Kidney capillary endothelial cell (primary cell): ENCODE data around the gene STXBP6.
"Not testable (repeated sequence)": the region's sequence is repeated elsewhere in the genome, so short reads cannot be mapped to it uniquely, and the experiment has no call there.

Source experiments
- DNase-seq: peaks from one replicate; pipeline ENCODE4 v3.0.0-alpha.2; 2018; ENCODE audit warnings: low spot score

STXBP6 gene

DNA sequence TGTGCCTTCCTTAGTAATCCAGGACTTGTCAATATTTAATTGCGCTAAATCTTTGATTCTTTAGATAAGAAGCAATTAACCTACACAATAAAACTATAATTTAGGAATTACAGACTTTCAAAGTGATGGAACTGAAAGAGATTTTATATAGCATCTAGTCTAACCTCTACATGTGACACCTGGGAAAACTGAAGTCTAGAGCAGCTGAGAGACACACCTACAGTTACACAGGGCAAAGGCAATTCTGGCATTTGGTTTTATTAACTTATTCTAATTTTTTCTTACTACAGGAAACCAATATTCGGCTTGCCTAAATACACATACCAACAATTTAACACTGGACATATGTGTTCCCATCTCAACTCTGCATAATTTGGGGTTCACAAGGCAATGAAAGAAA lies 196.5 kb downstream of the STXBP6 start:
- no peak for DNase-seq

DNA sequence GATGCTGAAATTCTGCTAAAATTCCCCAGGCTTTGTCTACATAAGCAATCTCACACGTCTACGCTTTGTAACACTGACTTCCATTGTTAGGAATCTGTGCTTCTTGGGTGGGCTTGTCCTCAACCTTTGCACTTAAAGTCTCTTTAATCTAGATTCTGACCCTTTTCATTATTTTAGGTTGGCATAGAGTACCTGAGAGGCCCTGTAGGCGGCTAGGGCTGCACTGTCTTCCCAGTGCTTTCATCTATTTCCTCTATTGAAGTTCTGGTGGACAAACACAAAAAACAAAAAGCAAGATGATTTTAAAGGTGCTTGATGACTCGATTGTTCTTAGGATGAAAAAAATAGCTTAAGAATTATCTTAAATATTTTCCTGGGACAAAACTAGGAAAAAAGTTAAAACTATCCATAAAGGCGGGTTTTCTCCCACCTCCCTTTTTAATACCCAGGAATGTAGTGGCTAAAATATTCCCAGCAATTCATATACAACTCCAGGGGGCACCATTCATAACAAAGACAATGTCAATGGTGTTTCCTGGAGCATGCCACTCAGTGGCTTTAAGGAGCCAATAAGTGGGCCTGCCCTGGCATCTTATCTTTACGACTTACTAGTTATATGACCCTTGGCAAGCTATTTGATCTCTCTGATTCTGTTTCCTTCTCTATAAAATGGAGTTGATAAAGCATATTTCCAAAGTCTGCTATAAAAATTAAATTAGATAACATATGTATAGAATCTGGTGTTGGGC lies 197.5 kb downstream of the STXBP6 start:
- no peak for DNase-seq

DNA sequence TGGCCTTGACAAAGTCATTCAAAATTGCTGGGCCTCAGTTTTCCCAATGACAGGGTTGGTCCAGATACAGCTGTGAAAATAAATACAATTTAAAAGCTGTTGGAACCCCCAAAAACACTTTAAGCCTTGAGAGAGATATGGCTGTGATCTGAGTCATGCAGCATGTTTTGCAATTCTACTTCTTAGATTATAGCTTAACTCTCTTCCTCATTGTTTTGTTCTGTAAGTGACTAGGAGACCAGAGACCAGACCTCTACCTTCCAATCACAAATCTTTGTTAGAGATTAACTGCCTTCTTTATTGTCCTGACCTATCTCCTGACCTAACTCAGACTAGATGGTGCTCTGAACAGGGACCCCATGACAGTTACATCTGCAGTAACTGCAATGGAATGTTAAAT lies 198.1 kb downstream of the STXBP6 start:
- no peak for DNase-seq

DNA sequence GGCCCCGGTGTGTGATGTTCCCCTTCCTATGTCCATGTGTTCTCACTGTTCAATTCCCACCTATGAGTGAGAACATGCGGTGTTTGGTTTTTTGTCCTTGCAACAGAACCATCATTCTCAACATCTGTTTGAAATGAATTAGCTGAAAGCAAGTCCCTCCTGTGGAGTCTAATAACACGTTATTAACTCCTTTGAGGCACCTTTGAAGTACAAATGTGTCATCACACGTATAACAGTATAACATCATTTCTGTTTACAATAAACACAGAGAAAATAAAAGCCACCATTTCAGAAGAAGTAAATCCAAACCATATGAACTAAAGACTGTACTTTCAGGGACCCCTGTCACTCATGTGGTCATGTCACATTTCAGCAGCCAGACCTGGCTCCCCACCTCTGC lies 198.5 kb downstream of the STXBP6 start:
- DNase-seq: no peak

DNA sequence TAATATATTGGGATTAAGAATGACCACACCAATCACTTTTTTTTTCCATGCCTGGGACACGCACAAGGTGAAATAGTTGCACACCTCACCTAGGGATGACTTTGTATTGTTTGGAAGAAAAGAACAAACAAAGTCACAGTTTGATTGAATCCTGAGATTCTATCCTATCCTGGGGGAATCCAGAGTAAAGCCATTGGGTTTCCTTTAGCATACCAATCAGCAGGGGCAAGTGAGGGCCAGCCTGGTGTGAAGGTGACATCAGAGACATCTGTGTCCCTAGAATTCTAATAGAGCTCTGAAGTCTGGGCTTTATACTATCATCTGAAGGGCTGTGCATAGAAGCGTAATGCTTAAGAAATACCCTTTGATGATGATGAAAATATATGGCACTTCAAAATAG lies 199.9 kb downstream of the STXBP6 start:
- DNase-seq: no peak

DNA sequence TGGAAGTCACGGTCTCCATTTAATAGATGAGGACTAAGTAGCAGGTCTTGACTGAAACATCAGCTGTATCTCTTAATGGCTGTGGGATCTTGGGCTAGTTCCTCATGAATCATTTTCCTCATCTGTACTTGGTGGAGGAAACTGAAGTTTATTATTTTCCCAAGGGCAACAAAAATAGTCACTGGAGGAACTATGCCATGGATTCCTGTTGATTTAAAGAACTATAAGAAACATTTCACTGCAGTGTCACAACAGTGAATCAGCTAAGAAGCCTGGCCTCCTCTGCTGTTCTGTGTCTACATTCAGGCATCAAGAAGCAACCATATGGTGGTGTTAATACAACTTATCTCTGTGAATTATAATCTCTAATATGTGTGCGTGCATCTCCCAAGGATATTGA lies 200.5 kb downstream of the STXBP6 start:
- DNase-seq: peak; percentile 2

DNA sequence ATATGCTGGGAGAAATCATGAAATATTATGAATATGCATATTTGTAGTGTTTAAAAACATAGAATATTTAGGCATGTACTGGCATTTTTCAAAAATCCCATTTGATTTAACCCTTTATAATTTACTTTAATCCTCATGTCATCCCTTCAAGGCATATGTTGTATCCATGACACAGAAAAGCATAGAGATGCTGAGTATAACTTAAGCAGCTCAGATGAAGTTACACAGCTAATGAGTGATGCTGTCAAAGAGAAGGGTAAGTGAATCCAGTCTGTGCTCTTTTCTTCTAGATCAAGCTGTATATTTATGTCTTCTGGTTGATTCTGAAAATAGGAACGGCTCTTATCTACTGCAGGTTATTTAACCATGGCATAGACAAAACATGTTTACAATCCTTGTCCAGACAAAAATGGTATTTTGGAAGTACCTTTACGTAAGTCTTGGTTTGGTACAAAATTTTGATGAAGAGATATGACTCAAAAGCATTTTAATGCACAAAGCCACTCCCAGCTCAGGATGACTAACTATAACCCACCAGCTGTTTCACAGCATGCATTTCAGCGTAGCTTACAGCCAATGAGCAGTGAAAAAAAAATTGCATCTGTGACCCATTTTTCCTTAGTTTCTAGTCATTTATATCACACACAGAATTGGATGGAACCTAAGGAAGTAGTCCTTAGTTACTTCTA lies 201.7 kb downstream of the STXBP6 start:
- no peak for DNase-seq

DNA sequence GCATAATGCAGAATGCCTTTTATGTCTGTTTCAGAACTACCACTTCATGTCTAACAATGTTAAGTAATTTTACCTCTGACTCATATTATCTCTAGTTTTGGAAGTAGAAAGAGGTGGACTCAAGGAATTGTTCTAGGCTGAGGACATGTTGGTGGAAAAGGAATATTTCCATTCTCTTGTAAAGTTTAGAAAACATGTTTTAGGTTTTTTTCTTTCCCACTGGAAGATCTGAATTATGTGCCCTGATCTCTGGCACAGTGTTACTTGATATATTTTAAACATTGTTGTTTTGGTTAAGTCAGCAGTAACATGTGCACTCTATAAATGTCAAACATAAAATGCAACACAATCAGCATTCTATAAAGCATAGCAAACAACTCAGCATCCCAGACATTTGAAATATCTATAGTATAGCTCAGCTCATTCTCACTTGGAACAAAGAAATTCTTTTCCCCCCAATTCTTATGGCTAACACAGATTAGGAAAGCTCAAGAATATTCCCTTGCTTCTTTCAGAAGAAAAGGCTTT lies 202.3 kb downstream of the STXBP6 start:
- DNase-seq: no peak

DNA sequence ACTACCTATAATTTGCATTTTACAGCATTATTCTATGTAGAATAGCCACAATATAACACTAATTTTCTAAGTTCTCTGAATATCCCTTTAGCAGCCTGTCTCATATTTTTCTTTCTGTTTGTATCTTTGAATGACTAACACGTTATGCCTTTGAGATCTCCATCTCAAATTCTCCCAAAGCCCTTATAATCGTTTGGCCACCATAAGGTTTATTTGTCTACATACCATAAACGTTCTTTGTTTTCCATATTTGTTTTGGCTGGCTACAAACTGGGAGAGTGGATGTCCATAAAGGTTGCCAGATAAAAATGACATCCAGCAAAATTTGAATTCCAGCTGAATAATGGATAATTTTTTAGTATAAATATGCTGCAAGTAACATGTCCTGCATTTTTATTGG lies 203.7 kb downstream of the STXBP6 start:
- DNase-seq: no peak

DNA sequence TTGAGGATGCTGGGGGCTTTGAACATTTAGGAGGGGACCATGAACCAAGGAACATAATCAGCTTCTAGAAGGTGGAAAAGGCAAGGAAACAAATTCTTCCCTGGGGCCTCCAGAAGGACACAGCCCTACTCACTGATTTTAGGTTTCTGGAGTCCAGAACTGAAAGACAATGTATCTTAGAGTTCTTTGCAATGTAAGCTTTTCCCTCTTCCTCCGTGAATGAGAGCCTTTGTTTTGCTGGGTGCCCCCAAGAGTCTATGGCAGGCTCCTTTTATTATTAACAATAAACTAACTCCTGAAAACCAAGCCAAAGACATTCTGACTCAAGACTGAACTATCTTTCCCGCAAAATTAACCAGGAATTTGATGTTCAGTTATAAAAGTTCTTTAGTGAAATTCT lies 204.1 kb downstream of the STXBP6 start:
- DNase-seq: no peak

DNA sequence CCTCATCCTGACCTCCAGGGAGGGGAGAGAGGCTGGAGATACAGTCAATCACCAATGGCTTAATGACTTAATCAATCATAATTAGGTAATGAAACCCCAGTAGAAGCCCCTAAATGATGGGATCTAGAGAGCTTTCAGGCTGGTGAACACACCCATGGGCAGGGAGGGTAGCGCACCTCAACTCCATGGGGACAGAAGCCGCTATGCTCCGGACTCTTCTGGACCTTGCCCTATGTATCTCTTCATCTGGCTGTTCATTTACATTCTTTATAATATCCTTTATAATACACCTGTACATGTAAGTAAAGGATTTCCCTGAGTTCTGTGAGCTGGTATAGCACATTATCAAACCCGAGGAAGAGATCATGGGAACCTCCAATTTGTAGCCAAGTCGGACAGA lies 205.9 kb downstream of the STXBP6 start:
- no peak for DNase-seq

DNA sequence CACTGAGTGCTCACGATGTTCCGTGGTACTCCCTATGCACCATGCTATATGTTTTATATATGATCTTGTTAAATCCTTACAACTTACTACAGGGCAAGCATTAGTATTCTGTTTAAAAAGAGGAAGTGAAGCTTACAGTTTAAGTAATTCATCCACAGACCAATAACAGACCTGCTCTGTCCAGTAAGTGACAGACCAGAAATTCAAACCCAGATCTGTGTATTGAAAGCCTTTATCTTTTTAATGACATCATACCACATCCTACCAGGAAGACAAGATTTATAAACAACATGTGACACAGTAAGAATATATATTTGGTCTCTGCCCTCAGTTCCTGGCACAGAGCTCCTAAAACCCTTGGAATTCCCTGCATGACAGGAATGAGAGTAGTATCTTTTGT lies 206.5 kb downstream of the STXBP6 start:
- no peak for DNase-seq

DNA sequence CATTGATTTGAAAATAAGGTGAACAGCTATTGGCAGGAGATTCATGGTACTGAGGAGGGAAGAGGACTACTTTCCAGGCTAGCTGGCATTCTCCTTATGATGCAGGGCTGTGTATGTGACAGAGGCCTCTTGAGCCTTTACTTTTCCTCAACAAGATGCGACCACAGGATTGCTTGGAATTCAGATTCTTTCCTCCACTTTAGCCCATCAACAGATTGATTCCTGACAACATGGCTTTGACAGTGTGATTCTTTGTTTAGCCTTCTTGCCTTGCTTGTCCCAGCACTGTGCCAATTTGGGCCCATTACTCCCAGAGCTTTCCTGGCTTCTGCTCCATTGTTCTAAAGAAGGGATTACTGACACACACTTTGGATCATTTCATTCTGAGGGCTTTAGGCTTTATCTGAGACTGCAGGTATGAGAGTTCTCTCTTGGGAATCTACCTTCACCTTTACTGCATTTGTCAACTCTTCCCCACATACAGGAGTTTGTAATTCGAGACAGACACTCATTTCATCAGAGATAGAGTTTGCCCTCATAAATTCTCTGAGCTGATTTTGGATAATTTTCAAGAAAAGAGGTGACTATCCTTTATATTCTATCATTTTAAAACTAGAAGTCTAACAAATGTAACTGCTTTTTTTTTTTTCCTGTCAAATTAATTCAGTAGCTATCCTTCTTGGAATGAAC lies 209.6 kb downstream of the STXBP6 start:
- DNase-seq: no peak

DNA sequence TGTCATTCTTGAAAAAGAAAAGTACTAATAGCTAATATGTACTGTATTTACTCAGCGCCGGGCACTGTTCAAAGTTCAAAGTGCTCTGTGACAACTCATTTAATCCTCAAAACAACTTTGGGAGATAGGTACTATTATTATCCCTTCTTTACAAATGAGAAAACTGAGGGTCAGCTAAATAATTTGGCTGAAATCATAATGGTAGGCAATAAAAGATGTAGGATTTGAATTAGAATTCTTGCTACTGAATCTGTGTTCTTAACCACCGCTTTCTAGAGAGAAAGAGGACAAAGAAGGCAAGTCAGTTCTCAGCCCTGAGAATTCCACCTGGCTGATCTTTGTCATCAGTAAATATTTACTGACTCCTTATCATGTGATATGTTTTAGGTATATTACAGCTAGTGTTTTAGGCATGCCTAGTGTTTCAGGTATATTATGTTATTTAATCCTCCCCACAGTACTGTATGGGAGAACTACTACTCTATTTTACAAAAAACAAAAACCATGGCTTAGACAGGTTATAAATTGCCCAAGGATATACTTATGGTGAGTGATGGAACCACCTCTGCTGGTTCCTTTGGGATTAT lies 210.2 kb downstream of the STXBP6 start:
- DNase-seq: no peak

DNA sequence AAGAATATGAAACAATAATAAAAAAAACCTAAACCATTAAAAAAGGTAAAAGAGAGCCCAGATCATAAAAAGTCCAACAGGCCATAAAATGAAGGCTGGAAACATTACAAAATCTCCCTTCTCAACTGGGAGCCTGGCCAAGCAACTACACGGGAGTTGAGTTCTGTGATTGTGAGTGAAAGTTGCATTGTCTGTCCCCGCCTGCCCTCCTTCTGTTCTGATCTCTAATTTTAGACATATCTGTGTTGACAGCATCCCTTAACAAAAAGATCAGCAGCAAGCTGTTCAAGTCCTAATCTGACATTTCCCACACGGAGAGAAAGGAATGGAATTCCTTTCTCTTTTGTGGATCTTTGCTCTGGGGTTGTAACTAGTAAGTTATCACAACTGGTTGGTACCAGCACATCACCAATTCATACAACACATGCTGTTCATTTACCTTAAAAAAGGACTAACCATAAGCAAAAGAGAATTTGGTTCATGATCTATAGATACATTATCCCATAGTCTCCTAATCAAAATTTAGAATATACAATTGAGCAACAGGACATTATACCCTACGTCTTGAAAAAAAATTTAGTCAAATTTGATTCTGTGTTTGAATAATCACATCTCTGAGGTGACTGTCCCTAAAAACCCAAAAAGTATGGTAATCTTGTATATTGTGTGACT lies 210.9 kb downstream of the STXBP6 start:
- DNase-seq: no peak

DNA sequence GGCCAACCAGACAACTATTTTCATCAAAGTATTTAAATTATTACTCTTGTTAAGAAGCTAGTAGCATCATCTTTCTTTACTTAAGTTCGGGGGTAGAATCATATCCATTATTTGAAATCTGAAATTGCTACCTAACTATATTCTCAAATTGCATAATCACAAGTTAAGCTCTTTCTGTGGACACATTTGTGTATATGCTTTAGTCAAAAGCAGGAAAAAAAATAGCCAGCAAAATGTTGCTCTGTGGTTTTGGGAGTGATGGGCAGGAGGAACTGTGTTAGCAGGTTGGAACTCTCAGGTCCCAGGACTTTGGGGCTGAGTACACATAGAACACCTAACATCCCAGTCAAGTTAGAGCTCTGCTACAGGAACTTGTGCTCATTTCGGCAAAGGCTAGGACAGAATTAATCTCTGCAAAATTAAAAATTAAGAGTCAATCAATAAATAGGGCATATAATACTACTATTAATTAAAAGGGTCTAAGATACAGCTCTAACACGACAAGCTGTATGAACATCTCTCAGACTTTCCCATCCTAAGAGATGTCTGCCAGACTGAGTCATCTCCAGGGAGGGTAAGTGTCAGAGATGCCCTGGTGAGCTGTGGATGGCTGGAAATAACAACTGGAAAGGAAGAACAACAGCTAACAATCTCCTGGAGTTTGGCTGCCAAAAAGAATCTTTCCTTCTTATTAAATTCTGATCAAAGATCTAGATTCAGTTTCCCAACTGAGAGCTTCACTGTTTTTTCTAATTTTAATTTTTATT lies 212.5 kb downstream of the STXBP6 start:
- DNase-seq: no peak

DNA sequence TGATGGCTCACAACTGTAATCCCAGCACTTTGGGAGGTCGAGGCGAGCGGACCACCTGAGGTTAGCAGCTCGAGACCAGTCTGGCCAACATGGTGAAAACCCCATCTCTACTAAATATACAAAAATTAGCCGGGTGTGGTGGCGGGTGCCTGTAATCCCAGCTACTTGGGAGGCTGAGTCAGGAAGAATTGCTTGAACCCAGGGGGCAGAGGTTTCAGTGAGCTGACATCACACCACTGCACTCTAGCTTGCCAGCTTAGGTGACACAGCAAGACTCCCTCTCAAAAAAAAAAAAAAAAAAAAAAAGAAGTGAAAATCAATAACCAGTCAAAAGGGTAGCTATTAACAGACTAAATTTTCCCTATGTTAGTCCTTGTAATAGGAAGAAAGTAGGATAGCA lies 213.6 kb downstream of the STXBP6 start:
- DNase-seq: not testable (repeated sequence)

DNA sequence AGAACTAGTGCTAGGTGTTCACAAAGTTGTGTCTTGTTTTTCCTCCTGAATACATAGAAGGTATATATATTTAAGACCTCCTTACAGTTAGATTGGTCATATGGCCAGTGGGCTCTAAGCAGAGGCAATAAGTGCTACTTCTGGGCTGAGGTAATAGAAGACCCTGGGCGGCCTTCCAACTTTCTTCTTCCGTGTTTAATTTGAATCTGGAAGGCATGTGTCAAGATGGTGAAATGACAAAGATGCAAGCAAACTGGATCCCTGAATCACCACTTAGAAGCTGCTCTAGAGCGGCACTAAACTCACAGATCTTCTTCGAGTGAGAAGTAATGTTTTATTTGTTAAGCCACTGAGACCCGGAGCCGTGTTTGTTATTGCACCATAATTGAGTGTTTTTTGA lies 215.0 kb downstream of the STXBP6 start:
- DNase-seq: no peak

DNA sequence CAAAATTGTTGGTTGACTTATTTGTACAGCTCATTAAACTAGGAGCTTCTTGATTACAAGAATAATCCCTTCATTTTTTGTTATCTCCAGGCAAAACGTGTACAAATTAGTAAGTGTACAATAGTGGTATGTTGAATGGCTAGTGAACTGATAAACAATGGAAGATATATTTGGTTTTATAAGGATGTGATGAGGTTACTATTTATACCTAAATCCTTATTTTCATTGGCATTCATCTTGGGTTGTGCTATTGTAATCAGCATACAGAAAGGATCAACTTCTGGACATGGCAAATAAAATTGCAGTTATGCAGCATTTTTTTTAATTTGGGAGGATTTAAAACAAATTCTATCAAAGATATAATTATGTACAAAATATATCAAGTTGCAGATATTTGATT lies 216.6 kb downstream of the STXBP6 start:
- no peak for DNase-seq

DNA sequence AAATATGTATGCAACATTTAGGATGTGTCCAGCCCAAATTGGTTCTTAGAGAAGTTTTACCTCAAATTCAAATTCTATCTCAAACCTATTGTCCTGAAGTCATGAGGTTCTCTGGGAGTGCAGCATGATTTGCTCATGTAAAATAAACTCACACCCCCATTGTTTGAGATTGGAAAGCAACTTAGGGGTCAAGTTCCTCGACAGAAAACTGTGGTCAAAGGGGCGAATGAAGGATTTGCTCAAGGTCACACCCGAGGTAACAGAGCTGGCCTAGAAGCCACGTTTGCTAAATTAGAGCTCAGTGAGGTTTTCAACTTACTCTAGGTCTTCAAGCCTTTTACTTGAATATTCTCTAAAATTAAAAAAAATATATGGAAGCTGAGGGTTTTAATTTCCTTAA lies 218.3 kb downstream of the STXBP6 start:
- no peak for DNase-seq

DNA sequence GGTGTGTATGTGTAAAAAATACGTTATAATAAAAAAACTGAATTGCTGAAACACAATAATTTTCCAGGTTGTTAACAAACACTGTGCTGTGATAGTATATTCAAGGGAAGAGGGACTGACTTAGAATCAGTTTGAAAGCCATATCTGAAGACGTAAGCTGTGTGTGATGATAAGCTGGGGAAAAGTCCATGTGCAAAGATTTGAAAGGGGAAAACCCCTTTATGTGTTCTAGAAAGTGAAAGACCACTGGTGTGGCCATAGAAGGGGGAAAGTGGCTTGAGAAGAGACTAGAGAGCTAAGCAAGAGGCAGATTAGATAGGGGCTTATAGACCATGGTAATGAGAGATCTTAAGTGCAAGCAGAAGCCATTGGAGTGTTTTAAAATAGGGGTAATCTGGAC lies 220.1 kb downstream of the STXBP6 start:
- DNase-seq: no peak
